ENCODE data around the gene SDR42E1.

Gene SDR42E1

DNA sequence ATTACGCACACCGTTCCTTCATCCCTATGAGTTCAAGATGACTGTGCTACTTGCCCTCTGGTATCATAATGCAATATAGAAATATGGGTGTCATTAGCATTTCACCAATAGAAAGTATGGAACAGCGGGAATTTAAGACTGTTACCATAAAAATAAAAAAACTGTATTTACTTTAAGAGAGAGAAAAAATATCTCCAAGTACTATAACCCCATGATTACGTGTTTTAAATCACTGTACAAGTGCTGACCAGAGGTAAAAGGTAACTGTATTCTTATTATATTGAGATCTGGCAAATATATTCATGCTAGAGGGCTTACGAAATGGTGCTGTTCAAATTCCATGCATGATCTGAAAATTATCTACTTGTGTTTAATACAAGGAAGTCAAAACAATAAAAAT, 5.2 kb downstream of the SDR42E1 start:
- H3K36me3 ChIP-seq = no peaks in the 10 kb centered on the region
- peaks cover 42% of the 10 kb centered on the region for H3K9me3 ChIP-seq
- H3K4me2 ChIP-seq = no peak overlapping the region
- no peaks in the 10 kb centered on the region for H3K27me3 ChIP-seq
- H3K4me3 ChIP-seq = no peak overlapping the region
- H3K4me1 ChIP-seq = no peaks in the 10 kb centered on the region
- H4K20me1 ChIP-seq = no peaks in the 10 kb centered on the region
- no peak for TF ChIP-seq Cebpa-rat (IDR thresholded peaks at IDR 0.05)
- H3K9ac ChIP-seq = no peak overlapping the region
- no peak overlapping the region for H3K27ac ChIP-seq

DNA sequence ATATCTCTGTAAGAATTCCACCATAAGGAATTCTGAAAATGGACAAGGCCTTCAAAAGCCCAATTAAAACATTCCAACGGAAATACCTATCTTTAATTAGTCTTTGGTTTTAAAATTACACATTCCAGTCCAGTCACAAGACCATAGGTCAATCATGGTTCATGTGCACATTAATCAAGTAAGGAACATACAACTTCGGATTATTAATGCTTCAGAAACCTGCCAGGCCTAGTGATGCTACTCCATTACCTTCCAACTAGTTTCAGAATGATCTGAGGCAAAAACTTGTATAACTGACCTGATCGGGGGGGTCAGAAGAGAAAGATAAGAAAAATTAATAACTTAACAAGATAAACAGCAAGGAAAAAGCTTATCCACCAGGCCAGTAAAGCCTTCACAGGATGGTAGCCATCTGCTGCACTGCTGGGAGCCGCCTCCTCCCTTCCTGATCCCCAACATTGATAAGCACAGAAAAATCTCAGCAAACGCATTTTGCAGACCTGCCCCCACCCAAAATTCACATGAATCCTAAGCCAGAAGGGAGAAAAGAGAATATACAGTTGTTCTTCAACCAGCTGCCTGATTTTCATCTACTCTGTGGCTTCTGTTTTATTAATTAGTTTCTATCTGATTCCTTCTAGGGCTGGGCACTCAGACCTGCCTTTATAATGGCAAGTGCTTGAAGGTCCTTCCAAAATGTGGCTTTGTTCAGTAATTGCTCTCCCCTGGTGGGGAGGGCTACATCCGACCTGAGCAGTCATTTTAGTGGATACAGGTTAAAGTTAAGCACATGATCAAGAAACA, 6.0 kb downstream of the SDR42E1 start:
- no peak overlapping the region for H3K4me2 ChIP-seq
- no peak overlapping the region for H3K27ac ChIP-seq
- H3K36me3 ChIP-seq = no peaks in the 10 kb centered on the region
- TF ChIP-seq Cebpa-rat (IDR thresholded peaks at IDR 0.05) = no peak
- H3K9ac ChIP-seq = no peak overlapping the region
- H4K20me1 ChIP-seq = no peaks in the 10 kb centered on the region
- H3K9me3 ChIP-seq = peaks cover 34% of the 10 kb centered on the region
- H3K4me3 ChIP-seq = no peak overlapping the region
- H3K27me3 ChIP-seq = no peaks in the 10 kb centered on the region
- H3K4me1 ChIP-seq = no peaks in the 10 kb centered on the region

DNA sequence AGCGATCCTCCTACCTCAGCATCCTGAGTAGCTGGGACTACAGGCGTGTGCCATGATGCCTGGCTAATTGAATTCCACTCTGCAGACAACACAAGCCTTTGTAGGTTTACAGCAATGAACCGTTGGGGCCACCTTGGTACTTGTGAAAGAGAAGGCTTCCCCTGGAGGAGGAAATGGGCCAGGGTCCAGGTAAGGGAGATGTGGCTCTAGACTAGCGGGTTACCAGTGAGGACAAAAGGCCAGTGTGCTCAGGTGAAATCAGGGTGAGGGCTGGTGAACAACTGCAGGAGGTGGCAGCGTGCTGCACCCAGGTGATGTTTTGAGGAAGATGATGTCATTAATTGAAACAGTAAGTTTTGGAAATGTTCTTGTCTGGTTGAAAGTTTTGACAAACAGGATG, 6.7 kb downstream of the SDR42E1 start:
- Histone ChIP-seq H3K4me1 (no peaks in the 10 kb centered on the region), H3K27ac (no peak overlapping the region), H3K9me3 (peaks cover 28% of the 10 kb centered on the region), H4K20me1 (no peaks in the 10 kb centered on the region), H3K4me2 (no peak overlapping the region), H3K27me3 (no peaks in the 10 kb centered on the region), H3K9ac (no peak overlapping the region), H3K36me3 (no peaks in the 10 kb centered on the region), H3K4me3 (no peak overlapping the region)
- TF ChIP-seq Cebpa-rat (IDR thresholded peaks at IDR 0.05) = no peak

GRCh38 chr16:82002831-82003230, 8.4 kb downstream of the SDR42E1 start:
- H3K4me2 ChIP-seq = no peak overlapping the region
- H3K27ac ChIP-seq = no peak overlapping the region
- no peaks in the 10 kb centered on the region for H3K4me1 ChIP-seq

DNA sequence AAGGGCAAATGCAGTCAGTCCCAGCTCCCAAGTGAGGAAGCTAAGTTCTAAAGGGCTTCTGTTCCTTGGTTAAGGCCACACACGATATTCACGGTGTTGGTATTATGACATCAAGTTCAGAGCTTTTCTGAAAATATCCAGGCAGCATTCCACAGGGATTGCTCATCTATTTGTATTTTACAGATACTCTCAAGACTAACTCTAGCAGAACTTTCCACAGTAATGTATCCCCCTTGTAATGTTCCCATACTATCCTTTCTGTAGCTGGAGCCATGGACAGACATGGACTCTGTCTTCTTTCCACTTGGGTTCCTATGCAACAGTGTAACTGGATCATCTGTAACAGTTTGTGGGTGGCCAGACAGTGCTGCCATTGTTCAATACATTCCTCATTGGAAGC, 13.5 kb downstream of the SDR42E1 start:
- Histone ChIP-seq H3K36me3 (no peaks in the 10 kb centered on the region), H4K20me1 (no peaks in the 10 kb centered on the region), H3K9ac (no peak overlapping the region), H3K9me3 (no peaks in the 10 kb centered on the region), H3K27me3 (no peaks in the 10 kb centered on the region), H3K4me2 (no peak overlapping the region), H3K4me3 (no peak overlapping the region), H3K4me1 (no peaks in the 10 kb centered on the region), H3K27ac (no peak overlapping the region)
- TF ChIP-seq Cebpa-rat (IDR thresholded peaks at IDR 0.05) = peak; percentile 38; the same call in 1 of the 2 replicates

More at GRCh38 chr16:82002831-82003230, 8.4 kb downstream of the SDR42E1 start:
- H3K27me3 ChIP-seq = no peaks in the 10 kb centered on the region
- no peaks in the 10 kb centered on the region for H4K20me1 ChIP-seq
- no peak overlapping the region for H3K9ac ChIP-seq
- H3K9me3 ChIP-seq = peaks cover 10% of the 10 kb centered on the region
- no peaks in the 10 kb centered on the region for H3K36me3 ChIP-seq
- TF ChIP-seq Cebpa-rat (IDR thresholded peaks at IDR 0.05) = no peak
- no peak overlapping the region for H3K4me3 ChIP-seq

GRCh38 chr16:81996664-81997509, 14.4 kb downstream of the SDR42E1 start:
- Histone ChIP-seq H4K20me1 (no peaks in the 10 kb centered on the region), H3K4me3 (no peak overlapping the region), H3K27ac (no peak overlapping the region), H3K36me3 (no peaks in the 10 kb centered on the region), H3K9me3 (no peaks in the 10 kb centered on the region), H3K27me3 (no peaks in the 10 kb centered on the region), H3K9ac (no peak overlapping the region), H3K4me1 (no peaks in the 10 kb centered on the region), H3K4me2 (no peak overlapping the region)
- TF ChIP-seq Cebpa-rat (IDR thresholded peaks at IDR 0.05) = no peak

GRCh38 chr16:81995651-81996050, 15.6 kb downstream of the SDR42E1 start:
- no peaks in the 10 kb centered on the region for H4K20me1 ChIP-seq
- no peak overlapping the region for H3K4me2 ChIP-seq
- H3K9ac ChIP-seq = no peak overlapping the region
- no peak overlapping the region for H3K4me3 ChIP-seq
- no peaks in the 10 kb centered on the region for H3K27me3 ChIP-seq
- H3K36me3 ChIP-seq = no peaks in the 10 kb centered on the region
- no peaks in the 10 kb centered on the region for H3K9me3 ChIP-seq
- H3K4me1 ChIP-seq = no peaks in the 10 kb centered on the region
- TF ChIP-seq Cebpa-rat (IDR thresholded peaks at IDR 0.05) = no peak
- no peak overlapping the region for H3K27ac ChIP-seq

DNA sequence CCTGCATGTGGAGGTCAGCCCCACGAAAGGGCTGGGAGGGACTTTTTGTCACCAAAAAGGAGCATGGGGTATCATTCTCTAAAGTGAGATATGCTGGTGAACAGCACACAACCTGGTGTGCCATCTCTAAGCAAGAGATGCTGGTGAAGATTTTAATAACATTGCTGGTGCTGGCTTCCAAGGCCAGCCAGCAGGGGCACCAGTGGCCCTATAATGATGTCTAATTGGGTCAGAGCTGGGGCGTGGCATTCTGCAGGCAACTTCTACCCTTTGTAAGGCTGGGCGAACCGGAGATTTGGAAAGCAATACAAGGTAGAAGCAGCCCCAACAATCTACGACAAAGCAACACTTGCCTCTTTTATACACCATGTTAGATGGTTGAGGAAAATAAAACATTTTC, 16.8 kb downstream of the SDR42E1 start:
- no peaks in the 10 kb centered on the region for H3K9me3 ChIP-seq
- no peak overlapping the region for H3K9ac ChIP-seq
- H3K36me3 ChIP-seq = no peaks in the 10 kb centered on the region
- no peaks in the 10 kb centered on the region for H3K27me3 ChIP-seq
- H3K4me2 ChIP-seq = no peak overlapping the region
- no peaks in the 10 kb centered on the region for H3K4me1 ChIP-seq
- no peak overlapping the region for H3K4me3 ChIP-seq
- no peak overlapping the region for H3K27ac ChIP-seq
- no peaks in the 10 kb centered on the region for H4K20me1 ChIP-seq
- TF ChIP-seq Cebpa-rat (IDR thresholded peaks at IDR 0.05) = no peak

DNA sequence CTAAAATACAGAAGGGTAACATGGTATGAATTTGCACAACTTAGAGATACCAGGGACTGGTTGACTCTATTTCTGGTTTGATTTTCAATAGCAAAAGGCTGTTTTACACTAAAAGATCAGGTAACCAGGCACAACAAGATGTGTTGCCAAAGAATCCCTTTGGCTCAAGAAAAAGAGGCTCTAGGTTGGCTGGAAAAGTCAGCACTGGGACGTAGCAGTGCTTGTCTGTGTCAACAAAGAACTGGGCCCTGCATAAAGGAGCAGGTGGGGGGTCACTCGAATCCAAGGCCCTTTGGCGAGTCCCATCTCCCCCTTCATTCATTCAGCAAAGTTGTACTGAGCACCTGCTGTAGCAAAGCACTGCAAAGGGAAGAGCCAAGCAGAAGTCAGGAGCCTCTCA, 18.4 kb downstream of the SDR42E1 start:
- Histone ChIP-seq H3K9me3 (no peaks in the 10 kb centered on the region), H3K27me3 (no peaks in the 10 kb centered on the region), H3K4me3 (no peak overlapping the region), H4K20me1 (no peaks in the 10 kb centered on the region), H3K27ac (no peak overlapping the region), H3K4me1 (no peaks in the 10 kb centered on the region), H3K9ac (no peak overlapping the region), H3K4me2 (no peak overlapping the region), H3K36me3 (no peaks in the 10 kb centered on the region)
- TF ChIP-seq Cebpa-rat (IDR thresholded peaks at IDR 0.05) = no peak

DNA sequence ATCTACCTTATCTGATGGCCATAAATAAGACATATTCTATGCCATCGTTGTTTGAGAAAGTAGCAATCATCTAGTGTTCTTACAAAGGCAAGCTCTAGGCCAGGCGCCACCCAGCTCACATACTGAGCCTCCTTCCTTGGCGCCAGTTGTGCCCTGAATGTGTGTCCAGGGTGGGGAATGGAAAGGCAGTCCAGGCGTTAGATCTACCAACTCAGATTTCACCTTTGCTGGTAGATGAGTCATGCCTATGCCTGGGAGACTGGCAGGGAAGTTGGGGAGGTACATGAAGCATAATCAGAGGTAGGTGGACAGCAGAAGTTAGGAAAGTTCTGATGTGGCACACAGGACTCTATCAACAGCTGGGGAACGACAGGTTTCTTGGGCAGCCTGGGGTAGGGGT, 23.6 kb downstream of the SDR42E1 start:
- Histone ChIP-seq H3K27me3 (no peaks in the 10 kb centered on the region), H3K4me2 (no peak overlapping the region)
- no peak for TF ChIP-seq Cebpa-rat (IDR thresholded peaks at IDR 0.05)

More for the DNA sequence above, 23.6 kb downstream of the SDR42E1 start:
- no peak overlapping the region for H3K4me3 ChIP-seq
- no peaks in the 10 kb centered on the region for H3K4me1 ChIP-seq
- no peaks in the 10 kb centered on the region for H3K9me3 ChIP-seq
- no peak overlapping the region for H3K27ac ChIP-seq
- H3K36me3 ChIP-seq = no peaks in the 10 kb centered on the region
- no peak overlapping the region for H3K9ac ChIP-seq
- H4K20me1 ChIP-seq = no peaks in the 10 kb centered on the region
